NK-92 treated with Interleukin-12 subunit alpha and Interleukin-12 subunit beta, amount 100 ng/mL, for 24 hours (cell line): Measurements from ENCODE around the gene ATP8B1.
"Not testable (repeated sequence)": the region's sequence is repeated elsewhere in the genome, so short reads cannot be mapped to it uniquely, and the experiment has no call there.

Source experiments
- DNase-seq: peaks from one replicate; lab custom pipeline; 2025; lab: John Stamatoyannopoulos, UW

ATP8B1 gene

GRCh38 chr18:57719211-57719935 is 83.7 kb downstream of the ATP8B1 start:
- not testable (repeated sequence) for DNase-seq

GRCh38 chr18:57716549-57716948 is 86.6 kb downstream of the ATP8B1 start:
- no peak for DNase-seq

GRCh38 chr18:57715671-57716070 is 87.4 kb downstream of the ATP8B1 start:
- no peak for DNase-seq

- DNase-seq: no peak
These were observed 88.0 kb downstream of the ATP8B1 start for GRCh38 chr18:57715073-57715472.

- no peak for DNase-seq
These were observed 92.9 kb downstream of the ATP8B1 start for GRCh38 chr18:57710226-57710625.

- DNase-seq: no peak
These were observed 93.8 kb downstream of the ATP8B1 start for GRCh38 chr18:57709335-57709734.

GRCh38 chr18:57708288-57708687 is 94.8 kb downstream of the ATP8B1 start:
- no peak for DNase-seq

GRCh38 chr18:57705832-57706595 is 97.1 kb downstream of the ATP8B1 start:
- no peak for DNase-seq

- DNase-seq: no peak
These were observed 98.1 kb downstream of the ATP8B1 start for GRCh38 chr18:57705011-57705410.

- DNase-seq: no peak
These were observed 104.4 kb downstream of the ATP8B1 start for GRCh38 chr18:57698571-57699276.

GRCh38 chr18:57697426-57697825 is 105.7 kb downstream of the ATP8B1 start:
- no peak for DNase-seq

GRCh38 chr18:57696271-57696670 is 106.8 kb downstream of the ATP8B1 start:
- DNase-seq: no peak

GRCh38 chr18:57691363-57691762 is 111.8 kb downstream of the ATP8B1 start:
- DNase-seq: no peak

GRCh38 chr18:57687970-57688369 is 115.1 kb downstream of the ATP8B1 start:
- no peak for DNase-seq

GRCh38 chr18:57683470-57683869 is 119.6 kb downstream of the ATP8B1 start:
- DNase-seq: no peak

- DNase-seq: no peak
These were observed 125.6 kb downstream of the ATP8B1 start for GRCh38 chr18:57677262-57678211.

GRCh38 chr18:57674891-57675290 is 128.2 kb downstream of the ATP8B1 start:
- no peak for DNase-seq

- no peak for DNase-seq
These were observed 133.1 kb downstream of the ATP8B1 start for GRCh38 chr18:57670046-57670445.

- DNase-seq: no peak
These were observed 135.1 kb downstream of the ATP8B1 start for GRCh38 chr18:57668021-57668420.

GRCh38 chr18:57666818-57667497 is 136.2 kb downstream of the ATP8B1 start:
- DNase-seq: no peak

GRCh38 chr18:57664568-57665165 is 138.4 kb downstream of the ATP8B1 start:
- DNase-seq: no peak
